Neural progenitor cell (in vitro differentiated cells): ENCODE results near the gene AP2B1. TPM values are rescaled to one million over a fixed set of nuclear protein-coding genes. Genes with fewer than 3 reads are reported as not detected.

Source experiments
- DNase-seq: peaks from one replicate; pipeline ENCODE4 v3.0.0-alpha.2; 2016; ENCODE audit warnings: low spot score
- H2AFZ ChIP-seq: fragments of 200-600 bp; sonication (generic); replicated peaks from 2 replicates; pipeline ENCODE4 v1.6.1; 2016; ENCODE audit warnings: antibody characterized with exemption
- H3F3A ChIP-seq: fragments of 200-600 bp; sonication (generic); 2 replicates; pipeline ENCODE4 v1.6.1; 2016; ENCODE audit warnings: antibody characterized with exemption, low read depth
- H3K27ac ChIP-seq: fragments of 200-600 bp; sonication (generic); 2 replicates; pipeline ENCODE4 v1.5.1; 2016; ENCODE audit warnings: mild to moderate bottlenecking
- H3K27me3 ChIP-seq: fragments of 200-600 bp; sonication (generic); 2 replicates; pipeline ENCODE4 v1.6.1; 2016; ENCODE audit warnings: mild to moderate bottlenecking, moderate library complexity
- H3K36me3 ChIP-seq: fragments of 200-600 bp; sonication (generic); 2 replicates; pipeline ENCODE4 v1.5.1; 2016
- H3K4me1 ChIP-seq: fragments of 200-600 bp; sonication (generic); 2 replicates; pipeline ENCODE4 v1.6.1; 2016; ENCODE audit warnings: mixed run types
- H3K4me2 ChIP-seq: fragments of 200-600 bp; sonication (generic); 2 replicates; pipeline ENCODE4 v1.6.1; 2016
- H3K4me3 ChIP-seq: fragments of 200-600 bp; sonication (generic); 2 replicates; pipeline ENCODE4 v1.5.1; 2016
- H3K79me2 ChIP-seq: fragments of 200-600 bp; sonication (generic); 2 replicates; pipeline ENCODE4 v1.6.1; 2016; ENCODE audit warnings: low read depth
- H3K9ac ChIP-seq: fragments of 200-600 bp; sonication (generic); 2 replicates; pipeline ENCODE4 v1.6.1; 2016
- H3K9me3 ChIP-seq: fragments of 200-600 bp; sonication (generic); 2 replicates; pipeline ENCODE4 v1.5.1; 2016; ENCODE audit warnings: low read depth
- H4K20me1 ChIP-seq: fragments of 200-600 bp; sonication (generic); 2 replicates; pipeline ENCODE4 v1.6.1; 2016; ENCODE audit warnings: low read depth
- H3K27ac Mint-ChIP-seq: 3 replicates; pipeline ENCODE4 v1.8.0; 2021; ENCODE audit warnings: mixed read lengths
- H3K27me3 Mint-ChIP-seq: 2 replicates; pipeline ENCODE4 v1.8.0; 2022; ENCODE audit warnings: low read depth, mild to moderate bottlenecking, inconsistent platforms, moderate library complexity, mixed read lengths; ENCODE audit not compliant: insufficient read depth
- H3K36me3 Mint-ChIP-seq: 3 replicates; pipeline ENCODE4 v1.8.0; 2021; ENCODE audit warnings: mixed read lengths
- H3K4me1 Mint-ChIP-seq: 3 replicates; pipeline ENCODE4 v1.8.0; 2021; ENCODE audit warnings: mixed read lengths
- H3K4me3 Mint-ChIP-seq: 3 replicates; pipeline ENCODE4 v1.8.0; 2021; ENCODE audit warnings: mild to moderate bottlenecking, moderate library complexity, mixed read lengths
- H3K9me3 Mint-ChIP-seq: 3 replicates; pipeline ENCODE4 v1.8.0; 2020; ENCODE audit warnings: mixed read lengths
- CTCF ChIP-seq: fragments of 200-600 bp; sonication (generic); IDR thresholded peaks from 2 replicates; pipeline ENCODE4 v1.5.1; 2017; ENCODE audit warnings: antibody characterized with exemption, mild to moderate bottlenecking
- EZH2 ChIP-seq: fragments of 200-600 bp; sonication (generic); IDR thresholded peaks from 2 replicates; pipeline ENCODE4 v1.6.1; 2017; ENCODE audit warnings: antibody characterized with exemption, mild to moderate bottlenecking, moderate library complexity
- EZH2phosphoT487 ChIP-seq: fragments of 200-600 bp; sonication (generic); IDR thresholded peaks from 2 replicates; pipeline ENCODE4 v1.6.1; 2017; ENCODE audit warnings: antibody characterized with exemption
- total RNA-seq: library from RNA; depleted of rRNA; stranded (reverse); fragments of >200 nt; gene quantifications from 2 replicates; pipeline ENCODE4 v1.2.3, GENCODE V29; 2015; ENCODE audit warnings: low replicate concordance

Gene AP2B1
- total RNA-seq, 1 donor from 2014 or later = 125 TPM

- Histone ChIP-seq H3K9ac (no peak overlapping the region), H3K9me3 (no peaks in the 10 kb centered on the region), H4K20me1 (peaks cover 9% of the 10 kb centered on the region), H3K4me3 (no peak overlapping the region), H3F3A (peaks cover 3% of the 10 kb centered on the region), H3K27ac (no peak overlapping the region), H3K79me2 (peaks cover 6% of the 10 kb centered on the region), H3K4me1 (no peaks in the 10 kb centered on the region), H3K4me2 (no peak overlapping the region), H2AFZ (no peak overlapping the region), H3K36me3 (peaks cover 3% of the 10 kb centered on the region), H3K27me3 (no peaks in the 10 kb centered on the region)
- H3K4me1 Mint-ChIP-seq = no peaks in the 10 kb centered on the region
- no peaks in the 10 kb centered on the region for H3K27me3 Mint-ChIP-seq
- no peak overlapping the region for H3K4me3 Mint-ChIP-seq
- no peak for TF ChIP-seq EZH2
- no peak for TF ChIP-seq CTCF
- TF ChIP-seq EZH2phosphoT487 = no peak
- H3K36me3 Mint-ChIP-seq = no peaks in the 10 kb centered on the region
- no peaks in the 10 kb centered on the region for H3K9me3 Mint-ChIP-seq
- H3K27ac Mint-ChIP-seq = no peak overlapping the region
- DNase-seq = no peak
Measured at GRCh38 chr17:35617505-35617904, 30.4 kb downstream of the AP2B1 start.

GRCh38 chr17:35618628-35619027, 31.5 kb downstream of the AP2B1 start:
- Mint-ChIP-seq H3K36me3 (no peaks in the 10 kb centered on the region), H3K4me3 (no peak overlapping the region), H3K9me3 (no peaks in the 10 kb centered on the region), H3K27me3 (no peaks in the 10 kb centered on the region), H3K27ac (no peak overlapping the region), H3K4me1 (no peaks in the 10 kb centered on the region)
- no peak for DNase-seq
- no peaks in the 10 kb centered on the region for H3F3A ChIP-seq
- H3K27ac ChIP-seq = no peak overlapping the region
- no peaks in the 10 kb centered on the region for H3K9me3 ChIP-seq
- H3K9ac ChIP-seq = no peak overlapping the region
- H3K4me3 ChIP-seq = no peak overlapping the region
- H3K4me2 ChIP-seq = no peak overlapping the region
- peaks cover 6% of the 10 kb centered on the region for H4K20me1 ChIP-seq
- H3K27me3 ChIP-seq = no peaks in the 10 kb centered on the region
- no peak overlapping the region for H2AFZ ChIP-seq
- peaks cover 3% of the 10 kb centered on the region for H3K36me3 ChIP-seq
- no peaks in the 10 kb centered on the region for H3K4me1 ChIP-seq
- H3K79me2 ChIP-seq = peaks cover 2% of the 10 kb centered on the region
- no peak for TF ChIP-seq CTCF
- TF ChIP-seq EZH2 = no peak
- TF ChIP-seq EZH2phosphoT487 = no peak

GRCh38 chr17:35621768-35622167, 34.6 kb downstream of the AP2B1 start:
- Histone ChIP-seq H2AFZ (no peak overlapping the region), H3K27ac (no peak overlapping the region), H3K4me2 (no peak overlapping the region), H3K4me1 (no peaks in the 10 kb centered on the region), H3K9me3 (no peaks in the 10 kb centered on the region), H3F3A (no peaks in the 10 kb centered on the region), H3K79me2 (no peaks in the 10 kb centered on the region), H3K27me3 (no peaks in the 10 kb centered on the region), H3K9ac (no peak overlapping the region), H4K20me1 (peaks cover 11% of the 10 kb centered on the region), H3K36me3 (no peaks in the 10 kb centered on the region), H3K4me3 (no peak overlapping the region)
- Mint-ChIP-seq H3K9me3 (no peaks in the 10 kb centered on the region), H3K4me3 (no peak overlapping the region), H3K36me3 (peaks cover 4% of the 10 kb centered on the region), H3K27me3 (no peaks in the 10 kb centered on the region), H3K27ac (no peak overlapping the region), H3K4me1 (no peaks in the 10 kb centered on the region)
- no peak for DNase-seq
- TF ChIP-seq CTCF (no peak), EZH2phosphoT487 (no peak), EZH2 (no peak)

- no peaks in the 10 kb centered on the region for H3K4me1 ChIP-seq
- H4K20me1 ChIP-seq = peaks cover 7% of the 10 kb centered on the region
- H2AFZ ChIP-seq = no peak overlapping the region
- Mint-ChIP-seq H3K9me3 (no peaks in the 10 kb centered on the region), H3K4me1 (no peaks in the 10 kb centered on the region), H3K27me3 (no peaks in the 10 kb centered on the region), H3K4me3 (no peak overlapping the region), H3K36me3 (peaks cover 8% of the 10 kb centered on the region), H3K27ac (no peak overlapping the region)
- no peak for DNase-seq
- H3K4me2 ChIP-seq = no peak overlapping the region
- no peak overlapping the region for H3K4me3 ChIP-seq
- no peak overlapping the region for H3K27ac ChIP-seq
- H3K36me3 ChIP-seq = no peaks in the 10 kb centered on the region
- no peak overlapping the region for H3K9ac ChIP-seq
- H3K9me3 ChIP-seq = no peaks in the 10 kb centered on the region
- no peaks in the 10 kb centered on the region for H3F3A ChIP-seq
- H3K79me2 ChIP-seq = no peaks in the 10 kb centered on the region
- H3K27me3 ChIP-seq = no peaks in the 10 kb centered on the region
- no peak for TF ChIP-seq EZH2phosphoT487
- no peak for TF ChIP-seq EZH2
- TF ChIP-seq CTCF = no peak
Measured at GRCh38 chr17:35627417-35627816, 40.3 kb downstream of the AP2B1 start.
